Mammary epithelial cell (primary cell): ENCODE measurements around the gene SLCO2A1.

Experiments
- EZH2 ChIP-seq: IDR thresholded peaks from 2 replicates; pipeline ENCODE4 v1.6.1; 2012; ENCODE audit warnings: low read length, inconsistent platforms, borderline replicate concordance
- TF ChIP-seq, protein P1 (sequence below), 2 donors: IDR thresholded peaks in 1 of 2; conservative IDR thresholded peaks in 1 of 2; 2 replicates each; pipeline ENCODE4 v1.5.1; 2011 to 2012; ENCODE audit warnings: inconsistent platforms in 2 of 2, low read length in 2 of 2, mild to moderate bottlenecking in 2 of 2, control low read depth in 1 of 2, low read depth in 1 of 2; ENCODE audit not compliant: insufficient read depth in 1 of 2; ENCODE audit errors: extremely low read depth in 1 of 2

DNA sequence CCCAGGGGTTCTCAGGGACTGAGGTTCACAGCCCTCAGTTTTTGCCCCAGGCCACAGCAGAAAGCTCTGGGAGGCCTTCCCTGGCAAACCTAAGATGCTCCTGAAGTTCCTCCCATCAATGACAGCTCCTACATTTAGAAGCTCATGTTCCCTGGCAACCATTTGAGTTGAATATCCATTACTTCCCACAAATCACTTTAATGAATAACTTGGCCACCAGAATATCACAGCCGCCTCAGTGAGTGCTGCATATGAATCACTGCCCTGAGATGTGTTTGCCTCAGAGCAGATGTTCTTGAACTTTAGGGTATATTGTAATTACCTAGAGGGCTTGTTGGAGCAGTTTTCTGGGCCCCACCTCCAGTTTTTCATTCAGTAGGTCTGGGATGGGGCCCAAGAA is 27.4 kb downstream of the SLCO2A1 start:
- TF ChIP-seq, protein P1, sequence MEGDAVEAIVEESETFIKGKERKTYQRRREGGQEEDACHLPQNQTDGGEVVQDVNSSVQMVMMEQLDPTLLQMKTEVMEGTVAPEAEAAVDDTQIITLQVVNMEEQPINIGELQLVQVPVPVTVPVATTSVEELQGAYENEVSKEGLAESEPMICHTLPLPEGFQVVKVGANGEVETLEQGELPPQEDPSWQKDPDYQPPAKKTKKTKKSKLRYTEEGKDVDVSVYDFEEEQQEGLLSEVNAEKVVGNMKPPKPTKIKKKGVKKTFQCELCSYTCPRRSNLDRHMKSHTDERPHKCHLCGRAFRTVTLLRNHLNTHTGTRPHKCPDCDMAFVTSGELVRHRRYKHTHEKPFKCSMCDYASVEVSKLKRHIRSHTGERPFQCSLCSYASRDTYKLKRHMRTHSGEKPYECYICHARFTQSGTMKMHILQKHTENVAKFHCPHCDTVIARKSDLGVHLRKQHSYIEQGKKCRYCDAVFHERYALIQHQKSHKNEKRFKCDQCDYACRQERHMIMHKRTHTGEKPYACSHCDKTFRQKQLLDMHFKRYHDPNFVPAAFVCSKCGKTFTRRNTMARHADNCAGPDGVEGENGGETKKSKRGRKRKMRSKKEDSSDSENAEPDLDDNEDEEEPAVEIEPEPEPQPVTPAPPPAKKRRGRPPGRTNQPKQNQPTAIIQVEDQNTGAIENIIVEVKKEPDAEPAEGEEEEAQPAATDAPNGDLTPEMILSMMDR (conservative IDR thresholded peaks at IDR 0.05 in 1 of 2, IDR thresholded peaks at IDR 0.05 in 1 of 2; ENCODE audit: extremely low read depth in 1 of 2, insufficient read depth in 1 of 2, low read depth in 1 of 2, low read length in 2 of 2): no peak
- no peak for TF ChIP-seq EZH2
